Measurements from ENCODE around the gene CCDC183.
A peak's percentile ranks its signal among the peaks of the same experiment; 100 is the strongest.

DNA sequence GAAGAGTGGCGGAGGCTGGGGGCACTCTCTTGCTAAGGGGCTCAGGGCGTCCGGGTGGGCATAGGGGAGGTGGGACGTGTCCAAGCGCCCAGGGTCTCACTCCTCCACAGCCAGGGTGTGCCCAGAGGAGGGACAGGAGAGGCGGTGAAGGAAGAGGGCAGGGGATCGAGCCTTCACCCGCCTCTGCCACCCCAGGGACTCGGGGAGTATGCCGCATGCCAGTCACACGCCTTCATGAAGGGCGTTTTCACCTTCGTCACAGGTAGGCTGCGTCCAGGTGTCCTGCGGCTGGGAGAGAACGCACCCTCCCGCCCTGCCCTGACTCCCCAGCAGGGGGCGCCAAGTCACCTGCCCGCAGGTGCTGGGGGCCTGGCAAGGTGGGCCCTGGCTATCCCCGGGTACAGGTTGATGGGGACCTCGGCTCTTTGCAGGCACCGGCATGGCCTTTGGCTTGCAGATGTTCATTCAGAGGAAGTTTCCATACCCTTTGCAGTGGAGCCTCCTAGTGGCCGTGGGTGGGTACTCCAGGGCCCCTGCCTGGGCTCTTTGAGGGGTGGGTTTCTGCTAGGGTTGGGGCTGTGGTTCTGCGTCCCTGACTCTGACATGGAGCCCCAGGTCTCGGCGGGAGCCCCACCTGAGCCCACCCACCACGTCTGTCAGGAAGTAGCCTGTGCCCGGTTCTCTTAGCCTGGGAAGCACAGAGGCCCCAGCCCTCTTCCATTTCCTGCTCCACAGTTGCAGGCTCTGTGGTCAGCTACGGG, 4.4 kb upstream of the CCDC183 start:
- TF ChIP-seq, protein P1, sequence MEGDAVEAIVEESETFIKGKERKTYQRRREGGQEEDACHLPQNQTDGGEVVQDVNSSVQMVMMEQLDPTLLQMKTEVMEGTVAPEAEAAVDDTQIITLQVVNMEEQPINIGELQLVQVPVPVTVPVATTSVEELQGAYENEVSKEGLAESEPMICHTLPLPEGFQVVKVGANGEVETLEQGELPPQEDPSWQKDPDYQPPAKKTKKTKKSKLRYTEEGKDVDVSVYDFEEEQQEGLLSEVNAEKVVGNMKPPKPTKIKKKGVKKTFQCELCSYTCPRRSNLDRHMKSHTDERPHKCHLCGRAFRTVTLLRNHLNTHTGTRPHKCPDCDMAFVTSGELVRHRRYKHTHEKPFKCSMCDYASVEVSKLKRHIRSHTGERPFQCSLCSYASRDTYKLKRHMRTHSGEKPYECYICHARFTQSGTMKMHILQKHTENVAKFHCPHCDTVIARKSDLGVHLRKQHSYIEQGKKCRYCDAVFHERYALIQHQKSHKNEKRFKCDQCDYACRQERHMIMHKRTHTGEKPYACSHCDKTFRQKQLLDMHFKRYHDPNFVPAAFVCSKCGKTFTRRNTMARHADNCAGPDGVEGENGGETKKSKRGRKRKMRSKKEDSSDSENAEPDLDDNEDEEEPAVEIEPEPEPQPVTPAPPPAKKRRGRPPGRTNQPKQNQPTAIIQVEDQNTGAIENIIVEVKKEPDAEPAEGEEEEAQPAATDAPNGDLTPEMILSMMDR (IDR thresholded peaks at IDR 0.05; ENCODE audit: low read length): peak; percentile 100
- TF ChIP-seq EZH2 (optimal IDR thresholded peaks at IDR 0.05; ENCODE audit: low read depth, low read length): no peak
